HEK293 (cell line): ENCODE measurements around the gene TNIK.

Source experiments
- CTCF ChIA-PET: fragments of 350-600 bp; formaldehyde crosslinking; extraction: SDS; loops from one replicate; lab custom pipeline; 2021; ENCODE audit warnings: antibody characterized with exemption; lab: Yijun Ruan, JAX
- POLR2A ChIA-PET: fragments of 300-600 bp; formaldehyde crosslinking; extraction: SDS; loops from one replicate; lab custom pipeline; 2020; ENCODE audit warnings: antibody characterized with exemption, inconsistent platforms; lab: Yijun Ruan, JAX
- H3K27ac ChIP-seq: fragments of 200-500 bp; sonication (Bioruptor generic); 2 replicates; pipeline ENCODE4 v1.5.1; 2014; ENCODE audit warnings: low read depth, low read length, control low read depth, inconsistent platforms; ENCODE audit errors: extremely low read depth
- H3K36me3 ChIP-seq, 2 experiments: fragments of 200-500 bp in 1 of 2; sonication (Bioruptor generic) in 1 of 2; 1 replicate in 1 of 2; 2 replicates in 1 of 2; pipeline ENCODE4 v1.5.1; 2014 to 2017; ENCODE audit warnings: inconsistent platforms in 2 of 2, low read length in 2 of 2; ENCODE audit not compliant: control insufficient read depth in 2 of 2, insufficient read depth in 1 of 2
- H3K4me1 ChIP-seq: fragments of 200-500 bp; sonication (Bioruptor generic); 2 replicates; pipeline ENCODE4 v1.5.1; 2014; ENCODE audit warnings: mild to moderate bottlenecking, low read length, inconsistent platforms; ENCODE audit not compliant: control insufficient read depth, insufficient read depth
- H3K4me3 ChIP-seq: 2 replicates; pipeline ENCODE4 v1.5.1; 2011; ENCODE audit warnings: low read depth, mild to moderate bottlenecking, control low read depth, low read length, moderate library complexity
- H3K9me3 ChIP-seq: fragments of 200-500 bp; sonication (Bioruptor generic); 2 replicates; pipeline ENCODE4 v1.5.1; 2014; ENCODE audit warnings: low read depth, low read length, inconsistent platforms; ENCODE audit not compliant: control insufficient read depth, insufficient read depth
- SCRT1 ChIP-seq: fragments of 450-650 bp; formaldehyde crosslinking; IDR thresholded peaks from 2 replicates; pipeline ENCODE4 v1.5.1; 2016; ENCODE audit warnings: missing biosample characterization, missing genetic modification characterization, borderline replicate concordance
- ZBTB48 ChIP-seq: fragments of 450-650 bp; formaldehyde crosslinking; IDR thresholded peaks from 2 replicates; pipeline ENCODE4 v1.5.1; 2016; ENCODE audit warnings: missing biosample characterization, missing genetic modification characterization
- ZBTB8A ChIP-seq: fragments of 450-650 bp; formaldehyde crosslinking; IDR thresholded peaks from 2 replicates; pipeline ENCODE4 v1.5.1; 2016; ENCODE audit warnings: missing biosample characterization, missing genetic modification characterization
- ZFP37 ChIP-seq: fragments of 450-650 bp; formaldehyde crosslinking; IDR thresholded peaks from 2 replicates; pipeline ENCODE4 v1.5.1; 2016; ENCODE audit warnings: missing biosample characterization, missing genetic modification characterization
- ZNF112 ChIP-seq: fragments of 450-650 bp; formaldehyde crosslinking; IDR thresholded peaks from 2 replicates; pipeline ENCODE4 v1.5.0; 2017; ENCODE audit warnings: missing biosample characterization, missing genetic modification characterization
- ZNF132 ChIP-seq: fragments of 450-650 bp; formaldehyde crosslinking; IDR thresholded peaks from 2 replicates; pipeline ENCODE4 v1.5.1; 2017; ENCODE audit warnings: missing biosample characterization, missing genetic modification characterization, borderline replicate concordance
- ZNF157 ChIP-seq: fragments of 450-650 bp; formaldehyde crosslinking; IDR thresholded peaks from 2 replicates; pipeline ENCODE4 v1.5.1; 2016; ENCODE audit warnings: missing biosample characterization, missing genetic modification characterization
- ZNF169 ChIP-seq: fragments of 450-650 bp; formaldehyde crosslinking; IDR thresholded peaks from 2 replicates; pipeline ENCODE4 v1.5.1; 2016; ENCODE audit warnings: missing biosample characterization, missing genetic modification characterization
- ZNF335 ChIP-seq: fragments of 450-650 bp; formaldehyde crosslinking; conservative IDR thresholded peaks from 2 replicates; pipeline ENCODE4 v1.5.1; 2016; ENCODE audit warnings: missing biosample characterization, missing genetic modification characterization
- ZNF518A ChIP-seq: fragments of 450-650 bp; formaldehyde crosslinking; conservative IDR thresholded peaks from 2 replicates; pipeline ENCODE4 v1.5.1; 2016; ENCODE audit warnings: low read depth, missing biosample characterization, missing genetic modification characterization
- ZNF791 ChIP-seq: fragments of 450-650 bp; formaldehyde crosslinking; IDR thresholded peaks from 2 replicates; pipeline ENCODE4 v1.5.1; 2016; ENCODE audit warnings: missing biosample characterization, missing genetic modification characterization
- ZSCAN16 ChIP-seq: fragments of 450-650 bp; formaldehyde crosslinking; IDR thresholded peaks from 2 replicates; pipeline ENCODE4 v1.5.1; 2016; ENCODE audit warnings: missing biosample characterization, missing genetic modification characterization
- TF ChIP-seq, protein P1 (sequence below): fragments of 450-650 bp; formaldehyde crosslinking; IDR thresholded peaks from 2 replicates; pipeline ENCODE4 v1.5.1; 2016; ENCODE audit warnings: missing biosample characterization, missing genetic modification characterization
- TF ChIP-seq, protein P2 (sequence below): fragments of 450-650 bp; formaldehyde crosslinking; conservative IDR thresholded peaks from 2 replicates; pipeline ENCODE4 v1.5.1; 2016; ENCODE audit warnings: low read depth, missing biosample characterization, missing genetic modification characterization

TNIK gene

GRCh38 chr3:171335559-171335958 lies 124.6 kb downstream of the TNIK start:
- H3K4me3 ChIP-seq, result no peak overlapping the region
- no peaks in the 10 kb centered on the region for H3K4me1 ChIP-seq
- no peak for TF ChIP-seq ZNF169 (tag by site-specific recombination)
- TF ChIP-seq, all 188 proteins: peak for 0
- CTCF ChIA-PET, result no interaction called here
- POLR2A ChIA-PET, result no interaction called here
- no peaks in the 10 kb centered on the region for H3K9me3 ChIP-seq
- H3K36me3 ChIP-seq, result no peaks in the 10 kb centered on the region
- H3K27ac ChIP-seq, result no peak overlapping the region

- H3K36me3 ChIP-seq, result no peaks in the 10 kb centered on the region
- H3K4me1 ChIP-seq, result no peaks in the 10 kb centered on the region
- no peaks in the 10 kb centered on the region for H3K9me3 ChIP-seq
- POLR2A ChIA-PET, result interaction anchor here (0.6 kb wide), 1 partner anchor 112 kb away, joined by 3 read pairs; no protein-coding TSS in a partner anchor
- no peak overlapping the region for H3K4me3 ChIP-seq
- CTCF ChIA-PET, result interaction anchor here (0.6 kb wide), 2 partner anchors 118 to 163 kb away, joined by 3 read pairs; no protein-coding TSS in a partner anchor
- TF ChIP-seq SCRT1 (tag by site-specific recombination) (no peak), ZNF335 (tag by site-specific recombination) (no peak), ZNF791 (tag by site-specific recombination) (no peak), ZSCAN16 (tag by site-specific recombination) (no peak), ZNF157 (tag by site-specific recombination) (no peak), ZNF132 (tag by site-specific recombination) (no peak), ZNF518A (tag by site-specific recombination) (no peak), ZNF112 (tag by site-specific recombination) (no peak), ZBTB8A (no peak), ZFP37 (no peak), ZBTB48 (tag by site-specific recombination) (0 out of 2 replicates have a peak, but pooled peaks have one; percentile 27)
- TF ChIP-seq, protein P1, sequence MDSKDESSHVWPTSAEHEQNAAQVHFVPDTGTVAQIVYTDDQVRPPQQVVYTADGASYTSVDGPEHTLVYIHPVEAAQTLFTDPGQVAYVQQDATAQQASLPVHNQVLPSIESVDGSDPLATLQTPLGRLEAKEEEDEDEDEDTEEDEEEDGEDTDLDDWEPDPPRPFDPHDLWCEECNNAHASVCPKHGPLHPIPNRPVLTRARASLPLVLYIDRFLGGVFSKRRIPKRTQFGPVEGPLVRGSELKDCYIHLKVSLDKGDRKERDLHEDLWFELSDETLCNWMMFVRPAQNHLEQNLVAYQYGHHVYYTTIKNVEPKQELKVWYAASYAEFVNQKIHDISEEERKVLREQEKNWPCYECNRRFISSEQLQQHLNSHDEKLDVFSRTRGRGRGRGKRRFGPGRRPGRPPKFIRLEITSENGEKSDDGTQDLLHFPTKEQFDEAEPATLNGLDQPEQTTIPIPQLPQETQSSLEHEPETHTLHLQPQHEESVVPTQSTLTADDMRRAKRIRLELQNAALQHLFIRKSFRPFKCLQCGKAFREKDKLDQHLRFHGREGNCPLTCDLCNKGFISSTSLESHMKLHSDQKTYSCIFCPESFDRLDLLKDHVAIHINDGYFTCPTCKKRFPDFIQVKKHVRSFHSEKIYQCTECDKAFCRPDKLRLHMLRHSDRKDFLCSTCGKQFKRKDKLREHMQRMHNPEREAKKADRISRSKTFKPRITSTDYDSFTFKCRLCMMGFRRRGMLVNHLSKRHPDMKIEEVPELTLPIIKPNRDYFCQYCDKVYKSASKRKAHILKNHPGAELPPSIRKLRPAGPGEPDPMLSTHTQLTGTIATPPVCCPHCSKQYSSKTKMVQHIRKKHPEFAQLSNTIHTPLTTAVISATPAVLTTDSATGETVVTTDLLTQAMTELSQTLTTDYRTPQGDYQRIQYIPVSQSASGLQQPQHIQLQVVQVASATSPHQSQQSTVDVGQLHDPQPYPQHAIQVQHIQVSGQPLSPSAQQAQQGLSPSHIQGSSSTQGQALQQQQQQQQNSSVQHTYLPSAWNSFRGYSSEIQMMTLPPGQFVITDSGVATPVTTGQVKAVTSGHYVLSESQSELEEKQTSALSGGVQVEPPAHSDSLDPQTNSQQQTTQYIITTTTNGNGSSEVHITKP (tag by site-specific recombination), result peak; percentile 66
- TF ChIP-seq, protein P2, sequence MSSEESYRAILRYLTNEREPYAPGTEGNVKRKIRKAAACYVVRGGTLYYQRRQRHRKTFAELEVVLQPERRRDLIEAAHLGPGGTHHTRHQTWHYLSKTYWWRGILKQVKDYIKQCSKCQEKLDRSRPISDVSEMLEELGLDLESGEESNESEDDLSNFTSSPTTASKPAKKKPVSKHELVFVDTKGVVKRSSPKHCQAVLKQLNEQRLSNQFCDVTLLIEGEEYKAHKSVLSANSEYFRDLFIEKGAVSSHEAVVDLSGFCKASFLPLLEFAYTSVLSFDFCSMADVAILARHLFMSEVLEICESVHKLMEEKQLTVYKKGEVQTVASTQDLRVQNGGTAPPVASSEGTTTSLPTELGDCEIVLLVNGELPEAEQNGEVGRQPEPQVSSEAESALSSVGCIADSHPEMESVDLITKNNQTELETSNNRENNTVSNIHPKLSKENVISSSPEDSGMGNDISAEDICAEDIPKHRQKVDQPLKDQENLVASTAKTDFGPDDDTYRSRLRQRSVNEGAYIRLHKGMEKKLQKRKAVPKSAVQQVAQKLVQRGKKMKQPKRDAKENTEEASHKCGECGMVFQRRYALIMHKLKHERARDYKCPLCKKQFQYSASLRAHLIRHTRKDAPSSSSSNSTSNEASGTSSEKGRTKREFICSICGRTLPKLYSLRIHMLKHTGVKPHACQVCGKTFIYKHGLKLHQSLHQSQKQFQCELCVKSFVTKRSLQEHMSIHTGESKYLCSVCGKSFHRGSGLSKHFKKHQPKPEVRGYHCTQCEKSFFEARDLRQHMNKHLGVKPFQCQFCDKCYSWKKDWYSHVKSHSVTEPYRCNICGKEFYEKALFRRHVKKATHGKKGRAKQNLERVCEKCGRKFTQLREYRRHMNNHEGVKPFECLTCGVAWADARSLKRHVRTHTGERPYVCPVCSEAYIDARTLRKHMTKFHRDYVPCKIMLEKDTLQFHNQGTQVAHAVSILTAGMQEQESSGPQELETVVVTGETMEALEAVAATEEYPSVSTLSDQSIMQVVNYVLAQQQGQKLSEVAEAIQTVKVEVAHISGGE (tag by site-specific recombination), result no peak
- TF ChIP-seq, all 188 proteins: peak for 2
- no peak overlapping the region for H3K27ac ChIP-seq
Measured at GRCh38 chr3:171334465-171334811, 125.8 kb downstream of the TNIK start.
